ENCODE measurements around the gene PADI4. TPM values are rescaled to one million over a fixed set of nuclear protein-coding genes. Genes with fewer than 3 reads are reported as not detected.

Gene PADI4
- total and polyA plus RNA-seq, 2 of the 4 experiments (the other 2 are of a cell fraction): not detected

DNA sequence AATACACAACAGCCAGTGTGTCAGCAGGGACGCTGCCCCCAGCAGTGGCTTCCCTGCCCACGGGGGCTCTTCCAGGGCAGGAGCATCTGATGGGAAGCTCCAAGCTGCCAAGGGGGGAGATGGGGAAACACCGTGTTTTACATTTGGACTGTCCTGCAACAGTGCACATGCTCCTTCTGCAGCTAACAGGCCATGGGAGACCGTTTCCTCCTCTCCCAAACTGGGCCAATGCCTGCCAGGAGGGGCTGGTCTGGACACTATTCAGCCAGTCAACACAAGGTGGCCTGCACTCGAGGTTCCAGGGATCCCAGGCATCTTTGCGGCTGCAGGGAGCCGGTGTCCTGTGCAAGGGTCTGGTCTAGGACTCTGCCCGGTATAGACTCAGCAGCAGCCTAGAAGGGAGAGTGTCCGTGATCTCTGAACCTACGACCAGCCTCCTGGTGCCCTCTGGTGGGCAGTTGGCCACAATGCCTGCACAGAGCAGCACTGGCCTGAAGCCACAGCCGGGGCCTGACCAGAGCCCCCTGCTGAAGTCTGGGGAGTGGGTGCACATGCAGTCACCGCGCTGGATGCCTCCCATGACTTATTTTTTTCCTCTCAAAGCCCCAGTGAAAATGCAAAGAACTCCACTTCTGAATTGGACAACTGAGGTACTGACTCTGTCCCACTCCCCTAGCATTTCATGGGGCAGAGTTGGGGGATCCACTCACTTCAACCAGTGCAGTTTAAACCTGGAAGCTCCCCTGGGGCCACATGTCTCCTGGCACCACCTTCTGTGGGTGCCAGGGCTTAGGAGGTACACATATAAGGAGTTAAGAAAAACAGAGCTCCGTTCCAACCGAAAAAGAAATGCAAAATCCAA, 98.1 kb downstream of the PADI4 start:
- H2BK5ac ChIP-seq (ENCODE audit: low read depth, low read length, poor library complexity, severe bottlenecking): no peak overlapping the region
- H3K9me3 ChIP-seq (ENCODE audit: control insufficient read depth, insufficient read depth, low read length): no peaks in the 10 kb centered on the region
- POLR2A ChIA-PET (ENCODE audit: unreplicated experiment): no interaction called here
- in situ Hi-C loops (cut with MboI; ENCODE audit: low sequenced_read_pairs) (loop anchor here (5.0 kb wide), 2 partner anchors 279 to 344 kb away; no protein-coding TSS in a partner anchor), intact Hi-C loops (cut with micrococcal nuclease) (loop anchor here (1.0 to 5.0 kb wide), 2 partner anchors 169 to 281 kb away; no protein-coding TSS in a partner anchor), dilution Hi-C loops (cut with HindIII; ENCODE audit: low sequenced_read_pairs, unreplicated experiment) (no loop called here)
- H3K27ac ChIP-seq (ENCODE audit: insufficient read depth, low read length): no peak overlapping the region
- DNase-seq (peak; percentile 44), ATAC-seq (ENCODE audit: low read depth) (peak; percentile 93)
- no peak overlapping the region for H3K14ac ChIP-seq (replicated peaks; ENCODE audit: low read depth, low read length)
- H2BK15ac ChIP-seq (ENCODE audit: low read depth, low read length): no peak overlapping the region
- no peak overlapping the region for H4K5ac ChIP-seq (ENCODE audit: low read depth, low read length)
- H4K8ac ChIP-seq (ENCODE audit: low read depth in 2 of 2, low read length in 2 of 2): no peak overlapping the region
- H3K36me3 ChIP-seq (ENCODE audit: control insufficient read depth, insufficient read depth, low read length): peaks cover 27% of the 10 kb centered on the region
- peak; percentile 65 for TF ChIP-seq RAD21 (IDR thresholded peaks at IDR 0.05; ENCODE audit: low read length)
- no peak for TF ChIP-seq POLR2A (IDR thresholded peaks at IDR 0.05; ENCODE audit: low read depth, low read length)
- TF ChIP-seq, protein P1, sequence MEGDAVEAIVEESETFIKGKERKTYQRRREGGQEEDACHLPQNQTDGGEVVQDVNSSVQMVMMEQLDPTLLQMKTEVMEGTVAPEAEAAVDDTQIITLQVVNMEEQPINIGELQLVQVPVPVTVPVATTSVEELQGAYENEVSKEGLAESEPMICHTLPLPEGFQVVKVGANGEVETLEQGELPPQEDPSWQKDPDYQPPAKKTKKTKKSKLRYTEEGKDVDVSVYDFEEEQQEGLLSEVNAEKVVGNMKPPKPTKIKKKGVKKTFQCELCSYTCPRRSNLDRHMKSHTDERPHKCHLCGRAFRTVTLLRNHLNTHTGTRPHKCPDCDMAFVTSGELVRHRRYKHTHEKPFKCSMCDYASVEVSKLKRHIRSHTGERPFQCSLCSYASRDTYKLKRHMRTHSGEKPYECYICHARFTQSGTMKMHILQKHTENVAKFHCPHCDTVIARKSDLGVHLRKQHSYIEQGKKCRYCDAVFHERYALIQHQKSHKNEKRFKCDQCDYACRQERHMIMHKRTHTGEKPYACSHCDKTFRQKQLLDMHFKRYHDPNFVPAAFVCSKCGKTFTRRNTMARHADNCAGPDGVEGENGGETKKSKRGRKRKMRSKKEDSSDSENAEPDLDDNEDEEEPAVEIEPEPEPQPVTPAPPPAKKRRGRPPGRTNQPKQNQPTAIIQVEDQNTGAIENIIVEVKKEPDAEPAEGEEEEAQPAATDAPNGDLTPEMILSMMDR (conservative IDR thresholded peaks at IDR 0.05; ENCODE audit: low read depth, low read length): peak; percentile 67
- peak; percentile 69 for TF ChIP-seq SMC3 (IDR thresholded peaks at IDR 0.05; ENCODE audit: low read depth, low read length)
- H3K4me2 ChIP-seq (ENCODE audit: low read depth, low read length): no peak overlapping the region
- H3K56ac ChIP-seq (ENCODE audit: extremely low read depth, insufficient read depth, low read length): no peak overlapping the region
- H3K79me1 ChIP-seq (ENCODE audit: low read depth in 1 of 2, low read length in 2 of 2): peaks cover 0 to 16% of the 10 kb centered on the region in 2 experiments; a peak in 2 of 4 replicates
- no peak overlapping the region for H3K4me3 ChIP-seq (ENCODE audit: insufficient read depth, low read depth, low read length)
- H2AFZ ChIP-seq (replicated peaks; ENCODE audit: low read length, poor library complexity): peak overlapping the region; percentile 34
- BruUV-seq (replicated peaks): no TSS peak
- no peak overlapping the region for H3K4ac ChIP-seq (ENCODE audit: low read depth, low read length)
- peak overlapping the region; percentile 11 for H2AK9ac ChIP-seq (replicated peaks; ENCODE audit: low read depth, low read length, poor library complexity)
- H3K4me1 ChIP-seq (ENCODE audit: control insufficient read depth, insufficient read depth, low read length): peaks cover 2% of the 10 kb centered on the region; the same call in 1 of the 2 replicates
- H4K20me1 ChIP-seq (ENCODE audit: insufficient read depth, low read length): peaks cover 14% of the 10 kb centered on the region
- no peaks in the 10 kb centered on the region for H3K27me3 ChIP-seq (ENCODE audit: control insufficient read depth, insufficient read depth, low read length)
- no peak overlapping the region for H2BK120ac ChIP-seq (ENCODE audit: low read depth, low read length)
- H3K23ac ChIP-seq (ENCODE audit: low read depth, low read length): no peak overlapping the region
- H4K91ac ChIP-seq (ENCODE audit: insufficient read depth, low read depth, low read length): no peak overlapping the region
- no peak overlapping the region for H2BK20ac ChIP-seq (ENCODE audit: low read depth, low read length)
- 64% methylated on average over 7 of the region's 15 CpGs; no CpG with 5 or more reads in 1 of the 2 experiments for WGBS, 2 experiments (ENCODE audit: extremely low coverage in 2 of 2, insufficient read length in 1 of 2)
- H3K18ac ChIP-seq (ENCODE audit: low read depth, low read length): no peak overlapping the region
- CTCF ChIA-PET: interaction anchor here (0.8 kb wide), 1 partner anchor 237 kb away, joined by 3 read pairs; no protein-coding TSS in a partner anchor
- no peak overlapping the region for H2AK5ac ChIP-seq (ENCODE audit: low read depth, low read length)
- H3K9ac ChIP-seq (ENCODE audit: low read depth, low read length): no peak overlapping the region
- no peaks in the 10 kb centered on the region; the same call in 1 of the 2 replicates for H3K9me1 ChIP-seq (ENCODE audit: insufficient read depth, low read length)

All from IMR-90 (cell line).